ENCODE measurements around the gene OR6X1.
"Not testable (repeated sequence)": the region's sequence is repeated elsewhere in the genome, so short reads cannot be mapped to it uniquely, and the experiment has no call there.

OR6X1 gene

DNA sequence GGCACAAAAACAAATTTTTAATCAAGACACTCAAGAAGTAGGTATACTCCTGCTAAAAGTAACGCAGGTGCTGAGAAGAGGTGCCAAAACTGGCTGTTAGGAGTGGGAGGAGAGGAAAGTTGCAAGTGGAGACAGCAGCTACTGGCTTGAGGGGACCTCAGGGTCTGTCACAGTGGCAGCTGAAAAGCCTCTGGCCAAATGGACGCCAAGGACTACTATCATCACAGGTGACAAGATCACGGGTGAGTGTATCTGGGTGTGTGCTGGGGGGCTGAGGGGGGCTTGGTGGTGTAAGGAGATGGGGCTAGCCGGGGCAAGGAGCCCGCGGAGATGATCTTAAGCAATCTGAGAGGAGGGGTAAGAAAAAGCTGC is 13.5 kb downstream of the OR6X1 start:
- DNase-seq = peak in 1 of 2 experiments; percentile 38
- TF ChIP-seq GATA1 (IDR thresholded peaks at IDR 0.05; ENCODE audit: low read depth, low read length) (no peak), POLR2A (IDR thresholded peaks at IDR 0.05; ENCODE audit: low read length) (no peak)

DNA sequence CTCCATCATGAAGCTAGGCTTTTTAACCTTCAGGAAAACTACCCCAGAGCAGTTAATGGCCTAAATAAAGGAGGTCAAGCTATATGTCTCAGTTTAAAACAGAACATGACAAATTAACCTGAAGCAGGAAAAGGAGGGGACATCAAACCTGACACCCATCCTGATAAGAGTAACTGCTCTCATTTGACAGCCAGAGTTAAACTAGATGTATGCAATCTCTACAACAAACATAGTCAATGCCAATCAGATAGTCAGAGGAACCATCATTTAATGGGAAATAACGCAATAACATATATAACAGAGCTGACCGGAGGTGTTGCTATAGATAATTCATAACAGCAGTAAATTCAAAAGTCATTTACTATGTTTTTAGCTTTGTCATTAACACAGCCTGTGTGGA is 15.9 kb downstream of the OR6X1 start:
- TF ChIP-seq POLR2A (IDR thresholded peaks at IDR 0.05; ENCODE audit: low read length) (no peak), GATA1 (IDR thresholded peaks at IDR 0.05; ENCODE audit: low read depth, low read length) (no peak)
- DNase-seq = no peak

DNA sequence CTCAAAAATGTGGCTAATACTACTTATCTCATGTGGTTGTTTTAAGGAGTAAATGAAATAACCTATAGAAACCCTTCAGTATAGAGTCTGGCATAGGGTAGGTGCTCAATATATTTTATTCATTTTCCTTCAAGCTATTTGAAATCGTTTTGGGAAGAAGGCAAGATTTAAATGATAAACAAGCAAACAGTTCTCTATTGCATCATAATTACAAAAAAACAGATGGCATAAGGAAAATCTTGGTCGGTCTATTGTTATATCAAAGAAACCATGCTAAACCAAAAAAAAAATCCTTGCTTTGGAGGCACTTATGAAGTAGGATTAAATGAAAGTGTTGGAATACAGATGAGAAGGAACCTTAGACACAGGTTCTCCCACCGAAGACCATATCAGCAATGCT is 17.5 kb downstream of the OR6X1 start:
- TF ChIP-seq POLR2A (IDR thresholded peaks at IDR 0.05; ENCODE audit: low read length) (no peak), GATA1 (IDR thresholded peaks at IDR 0.05; ENCODE audit: low read depth, low read length) (no peak)
- DNase-seq = no peak

DNA sequence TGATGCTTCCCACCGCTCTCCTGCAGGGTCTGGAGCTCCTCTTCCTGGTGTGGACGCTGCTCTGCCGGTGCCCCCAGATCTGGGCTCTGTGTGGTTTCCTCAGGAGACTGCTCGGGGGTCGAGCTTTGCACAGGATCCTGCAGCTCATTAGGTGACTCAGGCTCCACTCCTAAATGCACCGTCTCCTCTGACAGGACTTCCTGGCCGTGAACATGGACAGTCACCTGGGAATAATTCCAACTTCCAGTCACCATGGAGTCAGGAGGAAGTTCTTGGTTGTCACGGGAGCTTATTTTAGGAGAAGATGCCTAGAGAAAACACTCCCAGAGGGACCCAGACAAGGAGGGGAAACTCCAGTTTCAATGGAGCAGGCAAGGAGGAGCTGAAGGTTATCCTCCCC is 24.7 kb downstream of the OR6X1 start:
- no peak for DNase-seq
- no peak for TF ChIP-seq GATA1 (IDR thresholded peaks at IDR 0.05; ENCODE audit: low read depth, low read length)
- TF ChIP-seq POLR2A (IDR thresholded peaks at IDR 0.05; ENCODE audit: low read length) = no peak

DNA sequence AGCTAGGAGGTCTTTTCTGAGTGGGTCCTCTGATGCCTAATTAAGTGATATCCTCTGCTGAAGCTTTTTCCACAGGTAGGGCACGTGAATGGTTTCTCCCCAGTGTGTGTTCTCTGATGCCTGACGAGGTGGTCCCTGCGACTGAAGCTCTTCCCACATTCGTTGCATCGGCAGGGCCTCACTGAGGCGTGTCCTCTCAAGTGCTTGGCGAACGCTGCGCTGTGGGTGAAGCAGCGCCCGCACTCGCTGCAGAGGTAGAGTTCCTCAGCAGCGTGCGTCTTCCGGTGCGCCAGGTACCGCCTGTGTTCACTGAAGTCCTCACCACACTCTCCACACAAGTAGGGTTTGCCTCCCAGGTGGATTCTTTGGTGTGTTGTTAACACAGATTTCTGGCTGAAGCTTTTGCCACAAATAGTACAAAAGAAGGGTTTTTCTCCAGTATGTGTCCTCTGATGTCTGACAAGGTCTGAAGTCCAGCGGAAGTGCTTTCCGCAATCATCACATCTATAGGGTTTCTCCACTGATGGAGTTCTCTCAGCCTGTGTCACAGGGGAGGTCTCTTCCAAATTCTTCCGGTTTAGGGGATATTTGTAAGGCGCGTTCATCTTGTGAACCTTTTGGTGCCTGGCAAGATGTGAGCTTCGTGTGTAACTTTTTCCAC is 28.2 kb downstream of the OR6X1 start:
- TF ChIP-seq GATA1 (IDR thresholded peaks at IDR 0.05; ENCODE audit: low read depth, low read length) = no peak
- no peak for TF ChIP-seq POLR2A (IDR thresholded peaks at IDR 0.05; ENCODE audit: low read length)
- no peak for DNase-seq

DNA sequence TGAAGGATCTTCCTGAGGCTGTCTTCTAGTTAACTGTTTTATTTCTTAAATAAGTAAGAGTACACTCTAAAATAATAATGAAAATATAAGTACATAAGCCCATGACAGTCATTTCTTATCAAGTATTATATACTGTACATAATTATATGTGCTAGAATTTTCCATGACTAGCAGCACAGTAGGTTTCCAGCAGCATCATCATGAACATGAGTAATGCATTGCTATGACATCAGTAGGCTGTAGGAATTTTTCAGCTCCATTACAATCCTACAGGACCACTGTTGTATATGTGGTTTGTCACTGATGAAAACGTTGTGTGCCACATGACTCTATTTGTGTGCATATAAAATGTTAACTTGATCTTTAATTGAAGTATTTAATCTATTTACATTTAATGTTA is 34.9 kb downstream of the OR6X1 start:
- TF ChIP-seq GATA1 (IDR thresholded peaks at IDR 0.05; ENCODE audit: low read depth, low read length) = no peak
- no peak for TF ChIP-seq POLR2A (IDR thresholded peaks at IDR 0.05; ENCODE audit: low read length)
- peak in 1 of 2 experiments; percentile 22 for DNase-seq

DNA sequence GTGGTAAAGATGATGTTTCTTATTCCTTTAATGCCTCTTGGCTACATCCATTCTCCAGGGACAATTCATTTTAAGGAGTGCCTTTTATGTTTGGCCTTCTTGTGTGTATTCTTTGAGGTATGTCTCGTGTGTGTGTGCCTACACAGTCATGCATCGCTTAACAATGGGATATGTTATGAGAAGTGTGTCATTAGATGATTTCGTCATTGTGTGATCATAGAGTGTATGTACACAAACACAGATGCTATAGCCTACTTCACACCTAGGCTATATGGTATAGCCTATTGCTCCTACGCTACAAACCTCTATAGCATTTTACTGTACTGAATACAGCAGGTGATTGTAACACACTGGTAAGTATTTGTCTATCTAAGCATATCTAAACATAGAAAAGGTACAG is 35.8 kb downstream of the OR6X1 start:
- no peak for DNase-seq
- TF ChIP-seq GATA1 (IDR thresholded peaks at IDR 0.05; ENCODE audit: low read depth, low read length) = no peak
- no peak for TF ChIP-seq POLR2A (IDR thresholded peaks at IDR 0.05; ENCODE audit: low read length)

DNA sequence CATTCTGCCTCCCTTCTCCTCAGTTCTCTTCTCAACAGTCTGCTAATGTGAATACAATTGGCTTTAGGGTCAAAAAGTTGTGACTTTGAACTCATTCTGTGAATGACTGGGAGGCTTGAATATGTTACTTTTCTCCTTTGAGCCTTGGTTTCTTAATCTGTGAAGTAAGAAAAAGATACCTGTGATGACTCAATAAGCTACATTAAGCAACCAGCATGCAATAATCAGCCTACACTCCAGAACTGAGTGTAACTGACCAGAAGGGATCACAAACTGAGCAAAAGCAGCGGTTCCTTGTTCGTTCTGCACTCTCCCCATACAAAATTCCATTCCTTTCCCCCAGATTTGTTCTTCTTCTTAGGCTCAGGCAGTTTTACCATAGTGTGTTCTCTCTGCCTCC is 36.3 kb downstream of the OR6X1 start:
- TF ChIP-seq POLR2A (IDR thresholded peaks at IDR 0.05; ENCODE audit: low read length) (no peak), GATA1 (IDR thresholded peaks at IDR 0.05; ENCODE audit: low read depth, low read length) (no peak)
- peak in 1 of 2 experiments; percentile 27 for DNase-seq

DNA sequence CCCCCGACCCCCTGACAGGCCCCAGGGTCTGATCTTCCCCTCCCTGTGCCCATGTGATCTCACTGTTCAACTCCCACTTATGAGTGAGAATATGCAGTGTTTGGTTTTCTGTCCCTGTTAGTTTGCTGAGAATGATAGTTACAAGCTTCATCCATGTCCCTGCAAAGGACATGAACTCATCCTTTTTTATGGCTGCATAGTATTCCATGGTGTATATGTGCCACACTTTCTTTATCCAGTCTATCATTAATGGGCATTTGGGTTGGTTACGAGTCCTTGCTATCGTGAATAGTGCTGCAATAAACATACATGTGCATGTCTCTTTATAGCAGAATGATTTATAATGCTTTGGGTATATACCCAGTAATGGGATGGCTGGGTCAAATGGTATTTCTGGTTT is 41.7 kb downstream of the OR6X1 start:
- DNase-seq = not testable (repeated sequence)

DNA sequence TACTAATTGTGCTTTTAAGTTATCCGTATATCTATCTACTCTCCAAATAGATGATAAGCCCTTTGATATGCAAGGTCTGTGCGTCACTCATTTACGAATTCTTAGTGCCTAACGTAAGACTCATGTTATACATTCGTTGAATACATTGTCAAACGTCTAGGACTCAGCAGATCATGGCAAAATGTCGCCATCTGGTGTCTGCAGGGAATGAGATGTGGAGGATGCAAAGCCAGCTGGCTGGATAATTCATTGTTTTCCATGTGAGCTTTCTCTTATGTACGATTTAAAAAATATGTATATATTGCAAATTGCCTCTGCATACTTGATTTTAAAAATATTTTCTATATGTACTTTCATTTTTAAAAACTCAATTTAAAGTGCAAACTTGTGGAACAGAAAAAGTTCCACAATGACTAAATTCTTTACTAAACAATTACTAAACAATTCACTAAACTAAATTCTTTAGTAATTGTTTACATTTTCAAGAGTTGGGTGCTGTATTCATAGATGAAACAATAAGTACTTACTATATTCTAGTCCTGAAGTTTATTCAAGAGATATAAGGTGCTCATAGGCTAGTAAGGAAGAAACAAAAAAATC is 46.6 kb downstream of the OR6X1 start:
- TF ChIP-seq GATA1 (IDR thresholded peaks at IDR 0.05; ENCODE audit: low read depth, low read length) (no peak), POLR2A (IDR thresholded peaks at IDR 0.05; ENCODE audit: low read length) (no peak)
- DNase-seq = peak; percentile 29 to 59

DNA sequence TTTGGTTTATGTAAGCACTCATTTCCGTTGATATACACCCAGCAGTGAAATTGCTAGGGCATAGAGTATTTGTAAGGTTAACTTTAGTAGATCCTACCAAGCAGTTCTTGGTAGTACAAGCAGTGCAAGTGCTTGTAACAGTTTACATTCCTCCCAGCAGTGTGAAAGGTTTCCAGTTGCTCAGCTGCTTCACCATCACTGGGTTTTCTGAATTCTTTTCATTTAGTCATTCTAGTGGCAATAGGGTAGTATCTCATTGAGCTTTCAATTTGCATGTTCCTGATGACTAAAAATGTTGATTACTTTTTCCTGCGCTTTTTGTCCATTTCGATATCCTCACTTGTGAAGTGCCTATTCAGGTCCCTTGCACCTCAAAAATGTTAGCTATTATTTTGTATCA is 47.1 kb downstream of the OR6X1 start:
- DNase-seq = no peak
- no peak for TF ChIP-seq GATA1 (IDR thresholded peaks at IDR 0.05; ENCODE audit: low read depth, low read length)
- no peak for TF ChIP-seq POLR2A (IDR thresholded peaks at IDR 0.05; ENCODE audit: low read length)

DNA sequence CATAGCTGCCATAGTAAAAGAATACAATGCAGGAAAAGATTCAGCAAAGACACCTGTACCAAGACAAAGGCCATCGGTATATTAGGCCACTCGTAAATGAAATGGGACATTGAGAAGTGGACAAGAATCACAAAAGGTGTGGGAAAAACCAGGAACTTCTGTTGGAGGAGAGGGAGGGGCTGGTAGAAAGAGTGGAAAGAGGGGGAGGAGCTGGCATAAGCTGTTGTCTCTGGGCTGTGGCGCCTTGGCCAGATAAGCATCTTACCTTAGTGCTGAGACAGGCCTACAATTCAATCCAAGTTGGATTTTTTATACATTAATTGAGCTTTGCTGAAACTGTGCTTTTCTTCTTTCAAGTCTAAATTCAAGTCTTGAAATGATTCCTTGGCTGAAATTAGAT is 50.0 kb downstream of the OR6X1 start:
- TF ChIP-seq GATA1 (IDR thresholded peaks at IDR 0.05; ENCODE audit: low read depth, low read length) = no peak
- TF ChIP-seq POLR2A (IDR thresholded peaks at IDR 0.05; ENCODE audit: low read length) = no peak
- no peak for DNase-seq
